Gastroesophageal sphincter (tissue), 4 donors: Measurements from ENCODE around the gene VRK3. TPM values are rescaled to one million over a fixed set of nuclear protein-coding genes. Genes with fewer than 3 reads are reported as not detected.

ENCODE experiments used
- ATAC-seq: fragments of 150-250 bp; one replicate; pipeline ENCODE4 v1.9.1; 2016; ENCODE audit warnings: mild to moderate bottlenecking, moderate library complexity
- H3K27ac ChIP-seq, 4 donors: fragments of 200-600 bp; sonication (generic) in 3 of 4; 1 replicate in 3 of 4; 2 replicates in 1 of 4; pipeline ENCODE4 v1.5.1; 2016 to 2019
- H3K27me3 ChIP-seq: fragments of 200-600 bp; sonication (generic); one replicate; pipeline ENCODE4 v1.5.1; 2019
- H3K36me3 ChIP-seq, 2 donors: fragments of 200-600 bp; sonication (generic); one replicate each; pipeline ENCODE4 v1.5.1; 2019; ENCODE audit warnings: control low read depth in 1 of 2
- H3K4me1 ChIP-seq, 3 donors: fragments of 200-600 bp; sonication (generic); 1 replicate in 2 of 3; 2 replicates in 1 of 3; pipeline ENCODE4 v1.5.1; 2016 to 2019; ENCODE audit warnings: control low read depth in 2 of 3
- H3K4me3 ChIP-seq, 2 donors: fragments of 200-600 bp; sonication (generic); one replicate each; pipeline ENCODE4 v1.5.1; 2019; ENCODE audit warnings: mild to moderate bottlenecking in 1 of 2, moderate library complexity in 1 of 2
- H3K9me3 ChIP-seq, 3 donors: fragments of 200-600 bp; sonication (generic); one replicate each; pipeline ENCODE4 v1.5.1; 2017 to 2019; ENCODE audit warnings: control low read depth in 2 of 3
- CTCF ChIP-seq, 4 experiments: fragments of 200-600 bp in 2 of 4; fragments of 450-650 bp in 2 of 4; sonication (generic) in 1 of 4; IDR thresholded peaks; one replicate each; pipeline ENCODE4 v1.5.1; 2017 to 2019; ENCODE audit warnings: antibody characterized with exemption in 4 of 4, mild to moderate bottlenecking in 2 of 4, moderate library complexity in 2 of 4
- EP300 ChIP-seq: sonication (generic); formaldehyde crosslinking; IDR thresholded peaks from one replicate; pipeline ENCODE4 v1.6.1; 2017; ENCODE audit warnings: antibody characterized with exemption, mild to moderate bottlenecking
- POLR2A ChIP-seq, 2 donors: fragments of 450-650 bp; IDR thresholded peaks; one replicate each; pipeline ENCODE4 v1.6.1; 2017; ENCODE audit warnings: antibody characterized with exemption in 2 of 2, mild to moderate bottlenecking in 2 of 2, moderate library complexity in 1 of 2
- POLR2AphosphoS5 ChIP-seq: sonication (generic); formaldehyde crosslinking; IDR thresholded peaks from one replicate; pipeline ENCODE4 v1.6.1; 2017; ENCODE audit warnings: antibody characterized with exemption
- WGBS, 2 donors: methylation state at CpG; one replicate each; pipeline ENCODE4 v1.1.5; 2018; ENCODE audit warnings: low coverage in 1 of 2; 5-methylcytosine and 5-hydroxymethylcytosine counted together
- total RNA-seq, 4 donors: library from RNA; depleted of rRNA; stranded (reverse); fragments of >200 nt; gene quantifications; one replicate each; pipeline ENCODE4 v1.1.0, GENCODE V29; 2016

VRK3 gene
- total RNA-seq, 4 donors from 2014 or later: 17.5 to 34.3 (median 26.0) TPM

- TF ChIP-seq POLR2AphosphoS5: no peak
- TF ChIP-seq CTCF (IDR thresholded peaks at IDR 0.05): no peak
- no peak for TF ChIP-seq EP300
- TF ChIP-seq POLR2A (IDR thresholded peaks at IDR 0.05): no peak
- 40 to 93% methylated on average over 1 to 6 of the region's 11 CpGs for WGBS, 2 donors
- H3K27me3 ChIP-seq: no peaks in the 10 kb centered on the region
- H3K36me3 ChIP-seq: peaks cover 0 to 86% of the 10 kb centered on the region in 2 donors
- H3K27ac ChIP-seq: no peak overlapping the region
- no peaks in the 10 kb centered on the region for H3K4me1 ChIP-seq
- no peaks in the 10 kb centered on the region for H3K9me3 ChIP-seq
- no peak for ATAC-seq
- H3K4me3 ChIP-seq: no peak overlapping the region
Observed at GRCh38 chr19:49978324-49978723, 46.8 kb downstream of the VRK3 start.

- H3K27ac ChIP-seq: no peak overlapping the region
Observed at GRCh38 chr19:49977881-49978280, 47.3 kb downstream of the VRK3 start.

GRCh38 chr19:49977076-49977475 is 48.1 kb downstream of the VRK3 start:
- no peak for ATAC-seq
- Histone ChIP-seq H3K27ac (no peak overlapping the region), H3K9me3 (no peaks in the 10 kb centered on the region), H3K36me3 (peaks cover 0 to 74% of the 10 kb centered on the region in 2 donors), H3K4me1 (peaks cover 0 to 3% (median 0%) of the 10 kb centered on the region in 3 donors), H3K4me3 (no peak overlapping the region), H3K27me3 (no peaks in the 10 kb centered on the region)
- 73% methylated on average over 7 of the region's 13 CpGs; no CpG with 5 or more reads in 1 of the 2 donors for WGBS, 2 donors
- TF ChIP-seq EP300: no peak
- TF ChIP-seq POLR2AphosphoS5: no peak
- TF ChIP-seq CTCF (IDR thresholded peaks at IDR 0.05): no peak
- TF ChIP-seq POLR2A (IDR thresholded peaks at IDR 0.05): no peak

More at GRCh38 chr19:49977881-49978280, 47.3 kb downstream of the VRK3 start:
- Histone ChIP-seq H3K4me1 (no peaks in the 10 kb centered on the region), H3K27me3 (no peaks in the 10 kb centered on the region), H3K9me3 (no peaks in the 10 kb centered on the region), H3K36me3 (peaks cover 0 to 82% of the 10 kb centered on the region in 2 donors), H3K4me3 (no peak overlapping the region)
- TF ChIP-seq POLR2AphosphoS5: no peak
- TF ChIP-seq EP300: no peak
- no peak for TF ChIP-seq POLR2A (IDR thresholded peaks at IDR 0.05)
- no peak for TF ChIP-seq CTCF (IDR thresholded peaks at IDR 0.05)
- ATAC-seq: no peak
- WGBS, 2 donors: 75 to 80% methylated on average over 1 to 4 of the region's 18 CpGs

GRCh38 chr19:49976496-49976895 is 48.7 kb downstream of the VRK3 start:
- 69% methylated on average over 3 of the region's 3 CpGs; no CpG with 5 or more reads in 1 of the 2 donors for WGBS, 2 donors
- Histone ChIP-seq H3K27me3 (no peaks in the 10 kb centered on the region), H3K9me3 (no peaks in the 10 kb centered on the region), H3K4me1 (peaks cover 0 to 9% (median 4%) of the 10 kb centered on the region in 3 donors), H3K4me3 (no peak overlapping the region), H3K36me3 (peaks cover 0 to 68% of the 10 kb centered on the region in 2 donors), H3K27ac (no peak overlapping the region)
- TF ChIP-seq POLR2AphosphoS5 (no peak), CTCF (IDR thresholded peaks at IDR 0.05) (no peak), POLR2A (IDR thresholded peaks at IDR 0.05) (no peak), EP300 (no peak)
- no peak for ATAC-seq

GRCh38 chr19:49975051-49975450 is 50.1 kb downstream of the VRK3 start:
- no peak for TF ChIP-seq CTCF (IDR thresholded peaks at IDR 0.05)
- TF ChIP-seq EP300: no peak
- no peak for TF ChIP-seq POLR2AphosphoS5
- TF ChIP-seq POLR2A (IDR thresholded peaks at IDR 0.05): no peak
- Histone ChIP-seq H3K27ac (no peak overlapping the region), H3K36me3 (peaks cover 0 to 54% of the 10 kb centered on the region in 2 donors), H3K9me3 (no peaks in the 10 kb centered on the region), H3K27me3 (peaks cover 1% of the 10 kb centered on the region), H3K4me1 (peaks cover 0 to 12% (median 4%) of the 10 kb centered on the region in 3 donors), H3K4me3 (no peak overlapping the region)
- no peak for ATAC-seq
- 63% methylated on average over 1 of the region's 7 CpGs; no CpG with 5 or more reads in 1 of the 2 donors for WGBS, 2 donors
